GM18517 (cell line): Measurements from ENCODE around the gene SCMH1.

ENCODE experiments used
- ATAC-seq: cut with Tn5 transposase; IDR thresholded peaks from one replicate; pipeline ENCODE4 v1.9.1; 2021; ENCODE audit warnings: mild to moderate bottlenecking, moderate library complexity; ENCODE audit not compliant: unreplicated experiment

Gene SCMH1

GRCh38 chr1:41241749-41242341 is at the start of gene SCMH1:
Gene SCMH1, minus strand, starts transcription at chr1:41242306. Its CDS starts 56,173 bp downstream, at chr1:41186133.
- peak; percentile 47 for ATAC-seq

DNA sequence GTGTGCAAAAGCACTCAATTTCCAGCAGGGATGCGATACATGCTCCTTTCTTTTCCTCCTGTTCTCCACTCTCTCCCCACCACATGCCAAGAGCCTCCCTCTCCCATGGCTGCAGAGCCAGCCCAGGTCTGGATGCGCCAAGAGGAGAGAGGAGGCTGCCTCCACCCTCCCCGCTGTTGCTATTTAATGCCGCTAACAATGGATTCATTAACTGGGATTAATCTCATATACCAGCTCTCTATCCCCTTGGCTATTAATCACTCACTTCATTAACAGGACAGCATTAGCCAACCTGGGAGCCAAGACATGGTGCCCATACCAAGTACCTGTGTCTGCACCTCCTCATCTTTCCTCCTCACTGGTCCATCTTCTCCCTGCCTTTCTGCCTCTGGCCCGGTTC is 49.1 kb upstream of the SCMH1 start:
- ATAC-seq = no peak

GRCh38 chr1:41289196-41289595 is 47.1 kb upstream of the SCMH1 start:
- ATAC-seq = no peak

DNA sequence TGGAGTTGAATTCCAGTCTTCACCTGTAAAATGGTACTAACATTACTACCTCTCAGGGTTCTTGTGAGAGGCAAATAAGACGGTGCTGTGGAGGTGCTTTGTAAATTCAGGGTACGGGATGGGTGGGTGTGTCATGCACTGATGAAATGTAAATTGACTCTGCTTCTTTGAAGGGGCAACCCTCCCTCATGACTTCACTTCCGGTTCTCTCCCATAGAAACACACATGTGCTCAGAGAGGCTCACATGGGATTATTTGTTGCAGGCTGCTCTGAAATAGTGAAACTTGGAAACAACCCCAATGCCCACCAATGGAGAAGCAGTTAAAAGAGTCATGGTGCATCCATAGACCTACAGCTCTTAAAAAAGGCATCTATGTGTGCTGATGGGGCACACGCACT is 44.9 kb upstream of the SCMH1 start:
- ATAC-seq = no peak

- no peak for ATAC-seq
Observed at GRCh38 chr1:41286486-41286885, 44.4 kb upstream of the SCMH1 start.

GRCh38 chr1:41285818-41286217 is 43.7 kb upstream of the SCMH1 start:
- ATAC-seq = no peak

DNA sequence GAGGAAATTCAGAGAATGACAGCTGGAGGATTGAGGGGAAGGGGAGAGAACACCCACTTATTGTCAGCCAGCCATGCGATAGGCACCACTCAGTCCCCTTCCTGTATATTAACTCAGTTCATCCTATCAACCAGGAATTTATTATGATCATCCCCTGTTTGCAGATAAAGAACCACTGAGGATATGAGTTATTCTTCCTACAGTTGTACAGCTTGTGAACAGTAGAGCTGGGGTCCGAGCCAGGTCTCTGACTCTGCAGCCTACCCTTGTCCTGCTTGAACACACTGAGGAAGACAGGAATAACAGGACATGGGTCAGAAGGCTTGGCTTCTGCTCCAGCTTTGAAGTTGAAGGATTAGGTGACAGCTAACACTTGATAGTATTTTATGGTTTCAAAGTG is 42.0 kb upstream of the SCMH1 start:
- no peak for ATAC-seq

- ATAC-seq = no peak
Observed at GRCh38 chr1:41282679-41283317, 40.7 kb upstream of the SCMH1 start.

- ATAC-seq = no peak
Observed at GRCh38 chr1:41281334-41281733, 39.2 kb upstream of the SCMH1 start.

GRCh38 chr1:41280202-41281032 is 38.3 kb upstream of the SCMH1 start:
- no peak for ATAC-seq

- ATAC-seq = no peak
Observed at GRCh38 chr1:41278076-41278475, 36.0 kb upstream of the SCMH1 start.

- ATAC-seq = no peak
Observed at GRCh38 chr1:41277371-41277975, 35.4 kb upstream of the SCMH1 start.

GRCh38 chr1:41275831-41276230 is 33.7 kb upstream of the SCMH1 start:
- no peak for ATAC-seq

- no peak for ATAC-seq
Observed at GRCh38 chr1:41274752-41275545, 32.8 kb upstream of the SCMH1 start.

GRCh38 chr1:41272601-41273000 is 30.5 kb upstream of the SCMH1 start:
- no peak for ATAC-seq

DNA sequence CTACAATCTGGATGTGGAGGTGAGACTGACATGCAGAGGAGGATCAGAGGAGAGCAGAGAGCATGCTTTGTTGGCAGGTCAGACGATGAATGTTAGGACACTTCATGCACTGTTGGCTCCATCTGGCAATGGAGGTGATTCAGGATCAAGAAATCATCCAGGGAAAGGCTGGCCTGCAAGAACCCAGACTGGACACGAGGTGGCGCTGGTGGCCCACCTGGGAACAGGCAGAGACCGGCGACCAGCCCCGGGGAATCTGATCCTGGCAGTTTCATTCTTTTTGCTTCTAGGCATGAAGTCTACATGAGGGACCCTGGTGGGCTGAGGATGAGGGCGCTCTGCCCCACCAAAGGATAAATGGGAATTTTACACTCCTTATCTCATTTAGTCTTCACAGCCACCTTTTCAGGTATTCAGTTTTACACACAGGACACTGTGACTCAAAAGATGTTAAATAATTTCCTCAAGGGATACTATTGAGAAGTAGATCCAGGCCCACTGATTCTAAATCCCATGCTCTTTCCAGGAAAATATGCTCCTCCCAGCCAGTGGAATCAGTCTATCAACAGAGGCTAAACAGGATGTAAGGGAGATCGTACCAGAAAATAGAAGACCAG is 26.2 kb upstream of the SCMH1 start:
- ATAC-seq = no peak

DNA sequence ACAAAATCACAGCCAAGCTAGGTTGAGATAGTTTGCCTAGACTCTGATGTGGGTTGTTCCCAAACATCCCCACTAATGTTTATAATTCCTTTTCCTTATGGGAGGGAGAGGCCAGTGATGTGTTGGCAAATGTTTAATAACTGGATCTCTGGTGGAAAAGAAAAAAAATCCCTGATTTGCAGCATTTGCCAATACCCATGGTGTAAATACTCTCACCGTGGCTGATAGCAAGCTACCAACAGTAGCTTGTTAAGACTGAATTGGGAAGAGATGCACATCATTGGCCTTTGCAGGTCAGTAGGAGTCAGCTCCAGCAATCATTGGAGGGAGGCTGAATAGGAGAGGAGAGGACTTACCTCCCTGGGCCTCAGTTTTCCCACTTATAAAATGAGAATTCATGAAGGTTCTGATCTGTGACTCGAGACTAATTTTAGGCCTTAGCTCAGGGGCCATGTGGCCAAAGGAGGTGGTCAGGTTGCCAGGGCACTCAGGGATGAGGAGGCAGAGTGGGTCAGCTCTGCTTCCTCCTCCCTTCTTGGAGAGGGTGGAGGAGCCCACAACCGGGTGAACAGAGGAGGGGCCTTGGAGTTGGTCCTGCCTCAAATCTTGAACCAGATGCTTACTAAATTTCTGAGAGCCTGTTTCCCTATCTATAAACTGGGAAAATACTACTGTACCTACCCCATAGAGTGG is 20.0 kb upstream of the SCMH1 start:
- ATAC-seq = no peak

- no peak for ATAC-seq
Observed at GRCh38 chr1:41260768-41261167, 18.7 kb upstream of the SCMH1 start.

- no peak for ATAC-seq
Observed at GRCh38 chr1:41259221-41259620, 17.1 kb upstream of the SCMH1 start.

GRCh38 chr1:41255978-41256377 is 13.9 kb upstream of the SCMH1 start:
- no peak for ATAC-seq
